ENCODE data around the gene CSNK1E. TPM values are rescaled to one million over a fixed set of nuclear protein-coding genes. Genes with fewer than 3 reads are reported as not detected.

The CSNK1E gene
- total and polyA plus RNA-seq, 9 of the 15 experiments (the other 6 are each of a cell fraction or from before 2014, with no cell fraction given), result 2.7 to 70.0 (median 41.3) TPM

DNA sequence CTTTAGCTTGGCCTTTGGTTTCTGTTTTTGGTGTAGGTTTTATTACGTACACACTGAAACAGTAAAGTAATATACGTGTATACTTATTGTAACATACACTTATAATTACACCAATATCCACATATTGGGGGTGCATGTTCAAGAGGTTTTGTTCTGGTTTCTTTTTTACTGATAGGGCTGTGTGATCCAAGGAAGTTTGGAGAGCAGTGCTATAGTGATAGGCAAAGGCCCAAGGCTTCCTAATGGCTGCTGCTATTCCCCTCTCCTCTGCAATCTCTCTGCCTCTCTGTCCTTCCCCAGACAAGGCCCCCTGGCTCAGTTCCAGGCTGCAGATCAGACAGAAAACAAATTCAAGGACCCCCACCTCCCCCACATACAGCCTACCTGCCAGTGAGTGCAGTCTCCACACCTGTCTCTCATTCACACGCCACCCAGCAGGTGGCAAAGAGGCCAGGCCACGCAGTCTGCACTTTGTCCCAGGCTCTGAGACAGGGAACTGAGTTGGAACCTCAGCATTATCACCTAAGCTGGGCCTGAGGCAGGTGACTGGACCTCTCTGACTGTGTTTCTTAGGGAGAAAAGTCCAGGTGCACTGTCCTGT is 59.5 kb downstream of the CSNK1E start:
- H3K9ac ChIP-seq (ENCODE audit: insufficient read depth in 1 of 2, low read depth in 2 of 2, low read length in 2 of 2), result peak overlapping the region in 1 of 2 experiments; percentile 76; a peak in 2 of 4 replicates
- CTCF ChIA-PET (ENCODE audit: low intra/inter-chr PET ratio), result no interaction called here
- TF ChIP-seq ZNF778 (CRISPR knock-in tag; IDR thresholded peaks at IDR 0.05) (no peak), KDM4B (IDR thresholded peaks at IDR 0.05; ENCODE audit: borderline replicate concordance in 2 of 2, low read depth in 1 of 2) (no peak), BMI1 (IDR thresholded peaks at IDR 0.05; ENCODE audit: low read length) (no peak), NFIC (IDR thresholded peaks at IDR 0.05) (peak; percentile 58)
- TF ChIP-seq, protein P1, sequence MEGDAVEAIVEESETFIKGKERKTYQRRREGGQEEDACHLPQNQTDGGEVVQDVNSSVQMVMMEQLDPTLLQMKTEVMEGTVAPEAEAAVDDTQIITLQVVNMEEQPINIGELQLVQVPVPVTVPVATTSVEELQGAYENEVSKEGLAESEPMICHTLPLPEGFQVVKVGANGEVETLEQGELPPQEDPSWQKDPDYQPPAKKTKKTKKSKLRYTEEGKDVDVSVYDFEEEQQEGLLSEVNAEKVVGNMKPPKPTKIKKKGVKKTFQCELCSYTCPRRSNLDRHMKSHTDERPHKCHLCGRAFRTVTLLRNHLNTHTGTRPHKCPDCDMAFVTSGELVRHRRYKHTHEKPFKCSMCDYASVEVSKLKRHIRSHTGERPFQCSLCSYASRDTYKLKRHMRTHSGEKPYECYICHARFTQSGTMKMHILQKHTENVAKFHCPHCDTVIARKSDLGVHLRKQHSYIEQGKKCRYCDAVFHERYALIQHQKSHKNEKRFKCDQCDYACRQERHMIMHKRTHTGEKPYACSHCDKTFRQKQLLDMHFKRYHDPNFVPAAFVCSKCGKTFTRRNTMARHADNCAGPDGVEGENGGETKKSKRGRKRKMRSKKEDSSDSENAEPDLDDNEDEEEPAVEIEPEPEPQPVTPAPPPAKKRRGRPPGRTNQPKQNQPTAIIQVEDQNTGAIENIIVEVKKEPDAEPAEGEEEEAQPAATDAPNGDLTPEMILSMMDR (IDR thresholded peaks at IDR 0.05 in 2 of 3, conservative IDR thresholded peaks at IDR 0.05 in 1 of 3; ENCODE audit: insufficient read depth in 2 of 3, low read depth in 1 of 3, low read length in 3 of 3), result no peak
- no peak overlapping the region for H2AFZ ChIP-seq (ENCODE audit: low read depth, low read length)
- H3K79me2 ChIP-seq (ENCODE audit: control insufficient read depth, insufficient read depth, low read length), result peaks cover 29% of the 10 kb centered on the region; the same call in 2 of the 3 replicates
- H3K27ac ChIP-seq (ENCODE audit: extremely low read depth, low read depth, low read length), result no peak overlapping the region
- no TSS peak for BruUV-seq (replicated peaks)
- intact Hi-C loops (cut with micrococcal nuclease), result no loop called here
- in situ Hi-C loops (cut with MboI), result no loop called here
- no peaks in the 10 kb centered on the region for H4K20me1 ChIP-seq (replicated peaks; ENCODE audit: control insufficient read depth, insufficient read depth, low read length)
- H3K9me1 ChIP-seq (ENCODE audit: control insufficient read depth, insufficient read depth, low read length), result no peaks in the 10 kb centered on the region
- FAIRE-seq (no peak), ATAC-seq (peak; percentile 27; the same call in 2 of the 3 replicates), DNase-seq (ENCODE audit: extremely low read depth in 1 of 4, low spot score in 3 of 4) (no peak)
- peaks cover 13 to 18% of the 10 kb centered on the region in 2 experiments; a peak in 4 of 5 replicates for H3K4me1 ChIP-seq (replicated peaks in 1 of 2; ENCODE audit: control insufficient read depth in 2 of 2, insufficient read depth in 2 of 2, low read length in 2 of 2)
- POLR2A ChIA-PET, result interaction anchor here (0.6 to 1.4 kb wide), 3 partner anchors 8 to 376 kb away, joined by 3 read pairs; no protein-coding TSS in a partner anchor
- H3K9me3 ChIP-seq (replicated peaks; ENCODE audit: control insufficient read depth, insufficient read depth, low read depth, low read length), result no peaks in the 10 kb centered on the region
- H3K4me2 ChIP-seq (ENCODE audit: insufficient read depth, low read length), result no peak overlapping the region
- no peaks in the 10 kb centered on the region for H3K27me3 ChIP-seq (ENCODE audit: control insufficient read depth in 2 of 2, insufficient read depth in 2 of 2, low read length in 2 of 2)
- 61% methylated on average over 3 of the region's 4 CpGs for WGBS (ENCODE audit: insufficient coverage, low coverage, missing lambda C conversion rate)
- H3K4me3 ChIP-seq, result no peak overlapping the region
- no peaks in the 10 kb centered on the region; the same call in 2 of the 3 replicates for H3K36me3 ChIP-seq (ENCODE audit: control insufficient read depth, insufficient read depth, low read length)
